AG20443 (cell line): ENCODE measurements around the gene MRC2.

Experiments
- DNase-seq: peaks from one replicate; pipeline ENCODE4 v3.0.0; 2012; ENCODE audit warnings: low spot score, mixed read lengths

The MRC2 gene

GRCh38 chr17:62701706-62702085 lies 74.2 kb downstream of the MRC2 start:
- no peak for DNase-seq

GRCh38 chr17:62702746-62703260 lies 75.3 kb downstream of the MRC2 start:
- no peak for DNase-seq

DNA sequence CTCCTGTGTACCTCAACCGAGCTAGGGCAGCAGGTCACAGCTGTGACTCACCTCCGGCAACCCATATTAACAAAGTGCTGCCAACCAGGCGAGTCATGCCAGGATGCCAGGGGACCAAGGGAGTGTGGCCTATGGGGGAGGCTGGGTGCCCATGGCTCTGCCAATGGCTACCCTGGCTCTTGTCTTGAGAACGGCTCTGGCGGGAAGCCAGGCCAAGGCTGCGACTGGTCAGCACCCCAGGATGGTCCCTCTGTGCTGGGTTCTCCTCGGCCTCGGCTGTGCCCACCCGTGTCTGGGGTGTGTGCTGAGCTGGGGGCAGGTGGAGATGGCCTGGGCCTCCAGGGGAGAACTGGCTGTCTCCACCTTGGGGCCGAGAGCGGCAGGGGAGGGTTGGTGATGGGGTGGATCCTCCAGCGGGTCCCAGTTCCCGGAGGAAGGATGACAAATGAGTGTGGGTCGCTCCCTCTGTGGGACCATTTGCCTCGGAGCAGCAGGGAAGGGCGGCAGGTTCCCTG lies 75.8 kb downstream of the MRC2 start:
- DNase-seq = no peak

GRCh38 chr17:62703776-62704380 lies 76.4 kb downstream of the MRC2 start:
- DNase-seq = peak; percentile 86

DNA sequence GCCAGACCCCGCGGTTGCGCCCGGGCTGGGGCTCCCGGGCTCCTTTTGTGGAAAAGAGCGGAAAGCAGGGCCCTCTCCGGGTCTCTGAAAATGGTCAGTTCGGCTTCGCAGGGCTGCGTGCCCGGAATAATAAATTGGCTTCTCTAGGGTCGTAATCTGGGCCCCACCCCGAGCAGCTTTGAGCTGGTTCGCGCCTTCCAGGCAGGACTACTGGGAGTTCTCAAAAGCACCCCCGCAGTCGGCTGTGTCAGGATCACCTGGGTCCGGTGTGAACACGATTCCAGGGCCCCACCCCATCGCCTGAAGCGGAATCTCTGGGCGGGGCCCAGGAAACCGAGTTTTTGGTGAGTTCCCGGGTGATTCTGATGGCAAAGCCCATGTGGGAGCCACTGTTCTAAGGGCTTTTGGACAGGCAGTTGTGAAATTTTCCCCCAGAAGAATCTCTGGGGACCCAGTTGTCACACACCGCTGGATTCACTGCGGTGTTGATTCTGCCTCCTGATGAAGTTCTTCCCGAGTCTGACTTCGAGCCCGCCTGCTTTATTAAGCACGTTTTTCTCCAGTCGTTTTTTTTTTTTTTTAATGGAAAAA lies 77.0 kb downstream of the MRC2 start:
- peak; percentile 41 for DNase-seq

- no peak for DNase-seq
Measured at GRCh38 chr17:62705156-62705777, 77.8 kb downstream of the MRC2 start.

DNA sequence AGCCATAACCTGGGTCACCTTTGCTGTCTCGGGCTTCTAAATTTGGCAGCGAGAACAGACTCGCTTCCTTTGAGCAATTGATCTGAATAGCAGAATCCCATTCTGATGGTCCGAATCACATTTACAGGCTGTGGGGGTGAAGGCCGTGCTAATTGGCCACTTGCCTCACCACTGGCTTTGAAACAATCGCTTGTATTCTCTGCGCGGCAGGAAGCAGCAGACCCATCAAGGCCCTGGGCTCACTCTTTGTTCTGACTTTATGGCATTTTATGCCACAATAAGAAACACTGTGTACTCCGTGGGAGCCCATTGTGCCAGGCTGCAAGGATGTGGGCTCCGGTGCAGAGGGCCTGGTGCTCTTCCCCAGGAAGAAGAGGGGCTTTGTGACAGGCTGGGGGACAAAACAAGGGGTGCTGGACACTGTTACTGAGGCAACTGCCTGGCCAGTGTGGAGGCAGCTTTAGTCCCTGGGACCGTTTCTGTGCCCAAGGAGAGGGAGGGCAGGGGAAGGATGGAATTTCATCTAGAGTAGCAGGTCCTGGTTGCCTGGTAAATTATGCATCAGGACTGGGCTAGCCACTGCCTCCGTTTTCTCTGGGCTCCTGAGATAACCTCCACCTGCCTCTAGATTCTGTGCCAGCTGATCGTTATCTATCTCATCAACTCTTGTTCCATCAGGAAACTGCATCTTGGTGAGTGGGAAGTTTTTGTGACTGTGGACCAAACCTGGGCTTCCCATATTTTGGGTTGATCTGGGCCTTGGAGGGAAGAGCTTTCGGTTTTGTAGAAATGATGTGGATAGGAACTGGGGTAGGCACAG lies 78.5 kb downstream of the MRC2 start:
- DNase-seq = no peak

- DNase-seq = no peak
Measured at GRCh38 chr17:62706598-62707424, 79.3 kb downstream of the MRC2 start.

GRCh38 chr17:62707425-62707739 lies 79.9 kb downstream of the MRC2 start:
- DNase-seq = no peak

DNA sequence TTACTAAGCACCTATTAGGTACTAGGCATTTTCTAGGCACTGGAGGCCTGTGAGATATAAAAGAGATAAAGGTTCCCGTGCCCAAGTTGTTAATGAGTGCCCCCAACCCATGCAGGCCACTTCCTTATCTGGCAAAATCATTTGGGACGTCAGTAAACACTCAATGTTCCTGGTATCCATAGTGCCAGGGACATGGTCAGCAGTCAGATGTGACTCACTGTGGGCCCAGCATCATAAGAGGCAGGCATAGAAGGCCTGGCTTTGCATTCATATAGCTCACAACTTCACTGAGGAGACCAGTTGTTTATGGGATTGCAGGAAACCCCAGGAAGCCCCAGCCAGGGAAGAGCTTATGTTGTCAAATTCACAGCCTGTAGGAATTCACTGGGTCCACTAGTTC lies 81.1 kb downstream of the MRC2 start:
- no peak for DNase-seq

GRCh38 chr17:62712171-62712581 lies 84.7 kb downstream of the MRC2 start:
- DNase-seq = no peak

DNA sequence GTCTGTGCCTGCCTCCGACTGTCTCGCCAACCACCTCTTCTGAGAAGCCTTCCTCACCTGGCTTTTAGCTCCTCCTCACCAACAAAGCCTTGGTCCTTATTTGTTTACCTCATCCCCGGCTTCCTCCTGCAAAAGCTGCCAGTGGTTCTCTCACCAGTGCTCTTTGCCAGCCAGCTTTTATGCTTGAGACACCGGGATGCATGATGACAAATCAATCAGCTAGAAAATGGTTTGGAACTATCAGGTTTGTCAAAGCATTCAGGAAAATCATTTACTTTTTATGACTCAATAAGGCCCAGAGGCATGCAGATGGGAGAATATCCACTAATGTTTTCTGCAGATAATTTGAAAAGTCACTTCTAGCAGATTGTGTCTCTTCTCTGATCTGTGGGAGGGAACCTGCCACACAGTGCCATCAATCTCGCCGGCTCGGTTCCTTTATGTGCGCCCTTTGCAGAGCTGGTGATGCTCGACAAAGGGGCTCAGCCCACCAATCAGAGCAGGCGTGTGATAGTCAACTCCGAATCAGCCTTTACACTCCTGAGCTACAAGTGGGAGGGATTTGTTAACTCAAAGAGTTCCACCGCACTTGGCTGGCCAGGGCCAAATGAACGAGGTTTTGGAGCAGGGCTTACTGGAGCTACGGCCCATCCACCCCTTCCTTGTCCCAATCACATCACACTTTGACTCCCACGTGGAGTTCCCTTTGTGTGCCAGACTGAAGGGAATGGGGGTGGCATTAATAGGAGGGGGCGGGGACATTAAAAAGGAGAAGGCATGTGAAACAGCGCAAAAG lies 85.8 kb downstream of the MRC2 start:
- DNase-seq = no peak

GRCh38 chr17:62714016-62714777 lies 86.7 kb downstream of the MRC2 start:
- no peak for DNase-seq

GRCh38 chr17:62715882-62716390 lies 88.5 kb downstream of the MRC2 start:
- DNase-seq = no peak

GRCh38 chr17:62716834-62717588 lies 89.5 kb downstream of the MRC2 start:
- DNase-seq = no peak

DNA sequence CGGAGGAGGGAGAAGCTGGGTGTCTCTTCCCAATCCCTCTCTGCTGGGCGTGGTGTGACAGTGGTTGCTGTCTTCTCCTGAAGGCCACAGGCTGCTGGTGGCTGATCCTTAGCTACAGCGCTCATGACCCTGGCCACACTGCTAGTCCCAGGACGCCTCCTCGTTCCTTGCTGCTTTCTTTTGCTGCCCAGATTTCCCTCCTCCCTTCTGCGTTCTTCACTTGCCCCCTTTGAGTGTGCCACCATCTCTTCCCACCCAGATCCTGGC lies 90.1 kb downstream of the MRC2 start:
- no peak for DNase-seq

GRCh38 chr17:62717889-62718288 lies 90.4 kb downstream of the MRC2 start:
- no peak for DNase-seq

- DNase-seq = peak; percentile 56
Measured at GRCh38 chr17:62718429-62718828, 91.0 kb downstream of the MRC2 start.

- no peak for DNase-seq
Measured at GRCh38 chr17:62719586-62719985, 92.1 kb downstream of the MRC2 start.
